AG09319 (cell line): Measurements from ENCODE around the gene ZNF341.

Experiments
- DNase-seq: peaks from one replicate; pipeline ENCODE4 v3.0.0-alpha.2; 2010; ENCODE audit warnings: low read depth; ENCODE audit errors: extremely low read depth
- CTCF ChIP-seq: IDR thresholded peaks from 2 replicates; pipeline ENCODE4 v1.5.1; 2011; ENCODE audit warnings: low read depth, mild to moderate bottlenecking, inconsistent platforms, low read length, moderate library complexity

Gene ZNF341

GRCh38 chr20:33835615-33836172, 103.9 kb downstream of the ZNF341 start:
- no peak for DNase-seq
- no peak for TF ChIP-seq CTCF

DNA sequence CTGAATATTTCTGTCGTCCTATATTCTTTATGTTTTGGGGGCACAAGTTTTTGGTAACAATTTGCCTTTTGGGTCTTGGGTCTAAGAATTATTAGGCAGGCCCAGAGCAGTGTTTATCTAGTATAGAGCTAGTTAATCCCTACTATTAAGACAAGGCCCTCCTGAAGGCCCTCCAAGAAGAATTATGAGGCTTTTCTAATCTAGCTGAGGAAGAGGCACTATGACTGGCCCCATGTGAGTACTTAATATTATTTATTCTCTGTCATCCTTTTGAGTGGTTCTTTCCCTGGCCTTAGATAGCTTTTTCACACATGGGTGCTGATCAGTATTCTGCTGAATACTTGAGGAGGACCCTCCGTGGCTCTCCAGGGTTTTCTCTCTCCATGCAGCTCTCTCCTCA, 104.5 kb downstream of the ZNF341 start:
- TF ChIP-seq CTCF: no peak
- DNase-seq: no peak

GRCh38 chr20:33837096-33837830, 105.5 kb downstream of the ZNF341 start:
- no peak for DNase-seq
- no peak for TF ChIP-seq CTCF

GRCh38 chr20:33838035-33838864, 106.5 kb downstream of the ZNF341 start:
- DNase-seq: no peak

DNA sequence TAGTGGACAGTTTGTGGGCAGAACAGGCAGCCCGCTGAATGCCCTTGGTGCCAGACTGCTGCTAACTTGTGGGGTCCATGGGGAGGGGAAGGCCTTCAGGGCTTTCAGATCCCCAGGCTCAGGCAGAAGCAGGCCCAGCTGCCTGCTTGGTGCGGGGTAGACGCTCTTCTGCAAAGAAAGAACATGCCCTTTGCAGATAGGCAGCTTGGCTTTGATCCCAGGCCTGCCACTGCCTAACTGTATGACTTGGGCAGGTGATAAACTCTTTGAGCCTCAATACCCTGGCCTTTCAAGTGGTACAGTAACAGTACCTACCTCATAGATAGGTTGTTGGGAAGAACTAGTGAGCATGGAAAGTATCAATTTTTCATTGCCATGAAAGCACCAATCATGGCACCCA, 107.8 kb downstream of the ZNF341 start:
- DNase-seq: no peak
- no peak for TF ChIP-seq CTCF

More at GRCh38 chr20:33838035-33838864, 106.5 kb downstream of the ZNF341 start:
- TF ChIP-seq CTCF: no peak

DNA sequence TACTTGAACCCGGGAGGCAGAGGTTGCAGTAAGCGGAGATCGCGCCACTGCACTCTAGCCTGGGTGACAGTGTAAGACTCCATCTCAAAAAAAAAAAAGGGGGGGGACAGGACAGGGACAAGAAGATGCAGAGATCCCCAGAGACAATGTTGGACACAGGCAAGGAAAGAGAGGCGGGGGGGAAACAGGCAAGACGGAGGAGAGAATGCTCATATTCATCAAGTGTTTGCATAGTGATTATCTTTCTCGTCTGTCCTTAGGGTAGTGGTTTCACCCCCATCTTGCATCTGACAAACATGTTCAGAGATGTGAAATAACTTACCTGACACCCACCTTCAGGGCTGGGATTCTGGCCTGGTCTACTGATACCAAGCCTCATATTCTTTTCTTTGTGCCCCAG, 108.4 kb downstream of the ZNF341 start:
- DNase-seq: no peak
- no peak for TF ChIP-seq CTCF
